HL-60 (cell line): Measurements from ENCODE around the gene MGAT4C.

Experiments used
- GABPA ChIP-seq: IDR thresholded peaks from 2 replicates; pipeline ENCODE4 v1.6.1; 2012; ENCODE audit warnings: low read depth
- POLR2AphosphoS5 ChIP-seq: IDR thresholded peaks from 2 replicates; pipeline ENCODE4 v1.6.1; 2012; ENCODE audit warnings: low read depth
- REST ChIP-seq: IDR thresholded peaks from 2 replicates; pipeline ENCODE4 v1.6.1; 2012; ENCODE audit warnings: low read depth; ENCODE audit not compliant: insufficient replicate concordance
- SPI1 ChIP-seq: IDR thresholded peaks from 2 replicates; pipeline ENCODE4 v1.6.1; 2012; ENCODE audit warnings: low read depth, mild to moderate bottlenecking, borderline replicate concordance
- TF ChIP-seq, protein P1 (sequence below): IDR thresholded peaks from one replicate; pipeline ENCODE4 v1.5.1; 2011; ENCODE audit warnings: low read length, control low read depth, inconsistent platforms; ENCODE audit not compliant: insufficient read depth

GRCh38 chr12:86261578-86261977 is 5.4 kb upstream of the MGAT4C start:
- TF ChIP-seq, protein P1, sequence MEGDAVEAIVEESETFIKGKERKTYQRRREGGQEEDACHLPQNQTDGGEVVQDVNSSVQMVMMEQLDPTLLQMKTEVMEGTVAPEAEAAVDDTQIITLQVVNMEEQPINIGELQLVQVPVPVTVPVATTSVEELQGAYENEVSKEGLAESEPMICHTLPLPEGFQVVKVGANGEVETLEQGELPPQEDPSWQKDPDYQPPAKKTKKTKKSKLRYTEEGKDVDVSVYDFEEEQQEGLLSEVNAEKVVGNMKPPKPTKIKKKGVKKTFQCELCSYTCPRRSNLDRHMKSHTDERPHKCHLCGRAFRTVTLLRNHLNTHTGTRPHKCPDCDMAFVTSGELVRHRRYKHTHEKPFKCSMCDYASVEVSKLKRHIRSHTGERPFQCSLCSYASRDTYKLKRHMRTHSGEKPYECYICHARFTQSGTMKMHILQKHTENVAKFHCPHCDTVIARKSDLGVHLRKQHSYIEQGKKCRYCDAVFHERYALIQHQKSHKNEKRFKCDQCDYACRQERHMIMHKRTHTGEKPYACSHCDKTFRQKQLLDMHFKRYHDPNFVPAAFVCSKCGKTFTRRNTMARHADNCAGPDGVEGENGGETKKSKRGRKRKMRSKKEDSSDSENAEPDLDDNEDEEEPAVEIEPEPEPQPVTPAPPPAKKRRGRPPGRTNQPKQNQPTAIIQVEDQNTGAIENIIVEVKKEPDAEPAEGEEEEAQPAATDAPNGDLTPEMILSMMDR = no peak
- TF ChIP-seq POLR2AphosphoS5 (no peak), REST (no peak), GABPA (no peak), SPI1 (no peak)
